Trophoblast cell (in vitro differentiated cells and primary cell): ENCODE measurements around the gene VAMP7.

ENCODE experiments used
- DNase-seq, 2 donors: peaks; one replicate each; pipeline ENCODE4 v3.0.0-alpha.2; 2016
- H2AFZ ChIP-seq: 2 replicates; pipeline ENCODE4 v1.6.1; 2013; ENCODE audit warnings: low read length, moderate library complexity, mild to moderate bottlenecking; ENCODE audit not compliant: insufficient read depth, poor library complexity
- H2AK5ac ChIP-seq: 2 replicates; pipeline ENCODE4 v1.6.1; 2013; ENCODE audit warnings: mild to moderate bottlenecking, low read length
- H2BK120ac ChIP-seq: 2 replicates; pipeline ENCODE4 v1.6.1; 2013; ENCODE audit warnings: low read length, mild to moderate bottlenecking, moderate library complexity; ENCODE audit not compliant: insufficient read depth, poor library complexity
- H2BK12ac ChIP-seq: 2 replicates; pipeline ENCODE4 v1.6.1; 2013; ENCODE audit warnings: mild to moderate bottlenecking, low read length, moderate library complexity
- H2BK5ac ChIP-seq: 2 replicates; pipeline ENCODE4 v1.6.1; 2013; ENCODE audit warnings: low read length, low read depth, moderate library complexity, mild to moderate bottlenecking; ENCODE audit not compliant: poor library complexity
- H3K14ac ChIP-seq: 2 replicates; pipeline ENCODE4 v1.6.1; 2013; ENCODE audit warnings: mild to moderate bottlenecking, low read length
- H3K18ac ChIP-seq: 2 replicates; pipeline ENCODE4 v1.6.1; 2013; ENCODE audit warnings: mild to moderate bottlenecking, low read length
- H3K23ac ChIP-seq: 2 replicates; pipeline ENCODE4 v1.6.1; 2013; ENCODE audit warnings: low read length
- H3K27ac ChIP-seq: 2 replicates; pipeline ENCODE4 v1.5.1; 2013; ENCODE audit warnings: low read depth, mild to moderate bottlenecking, inconsistent platforms, low read length, moderate library complexity
- H3K27me3 ChIP-seq: 2 replicates; pipeline ENCODE4 v1.6.1; 2013; ENCODE audit warnings: inconsistent platforms, mild to moderate bottlenecking, low read length, moderate library complexity; ENCODE audit not compliant: insufficient read depth
- H3K36me3 ChIP-seq, 2 experiments: 1 replicate in 1 of 2; 2 replicates in 1 of 2; pipeline ENCODE4 v1.6.1; 2013; ENCODE audit warnings: low read length in 2 of 2, mild to moderate bottlenecking in 2 of 2, moderate library complexity in 1 of 2; ENCODE audit not compliant: insufficient read depth in 2 of 2, control insufficient read depth in 1 of 2
- H3K4ac ChIP-seq: 2 replicates; pipeline ENCODE4 v1.6.1; 2013; ENCODE audit warnings: low read depth, mild to moderate bottlenecking, low read length, moderate library complexity
- H3K4me1 ChIP-seq, 2 experiments: 1 replicate in 1 of 2; 2 replicates in 1 of 2; pipeline ENCODE4 v1.6.1; 2013; ENCODE audit warnings: low read length in 2 of 2, mild to moderate bottlenecking in 2 of 2, moderate library complexity in 1 of 2; ENCODE audit not compliant: insufficient read depth in 2 of 2, control insufficient read depth in 1 of 2
- H3K4me2 ChIP-seq: 2 replicates; pipeline ENCODE4 v1.6.1; 2013; ENCODE audit warnings: inconsistent platforms, mild to moderate bottlenecking, low read length, moderate library complexity
- H3K4me3 ChIP-seq: 2 replicates; pipeline ENCODE4 v1.5.1; 2013; ENCODE audit warnings: mild to moderate bottlenecking, low read depth, low read length, inconsistent platforms
- H3K79me1 ChIP-seq: one replicate; pipeline ENCODE4 v1.6.1; 2013; ENCODE audit warnings: low read length
- H3K79me2 ChIP-seq: 2 replicates; pipeline ENCODE4 v1.6.1; 2013; ENCODE audit warnings: low read length, mild to moderate bottlenecking; ENCODE audit not compliant: control insufficient read depth, insufficient read depth, poor library complexity
- H3K9ac ChIP-seq: 2 replicates; pipeline ENCODE4 v1.6.1; 2013; ENCODE audit warnings: mild to moderate bottlenecking, low read length
- H3K9me3 ChIP-seq: 2 replicates; pipeline ENCODE4 v1.6.1; 2013; ENCODE audit warnings: low read depth, mild to moderate bottlenecking, control low read depth, inconsistent platforms, low read length; ENCODE audit not compliant: insufficient read depth
- H4K12ac ChIP-seq: 2 replicates; pipeline ENCODE4 v1.6.1; 2013; ENCODE audit warnings: low read depth, mild to moderate bottlenecking, low read length, moderate library complexity
- H4K8ac ChIP-seq: 2 replicates; pipeline ENCODE4 v1.6.1; 2013; ENCODE audit warnings: low read depth, mild to moderate bottlenecking, low read length, moderate library complexity
- H4K91ac ChIP-seq: one replicate; pipeline ENCODE4 v1.6.1; 2013; ENCODE audit warnings: low read depth, mild to moderate bottlenecking, low read length, moderate library complexity
- WGBS: extraction: QIAGEN DNeasy Blood & Tissue Kit; methylation state at CpG from one replicate; pipeline ENCODE4 v1.1.7; 2013; ENCODE audit warnings: missing lambda C conversion rate; ENCODE audit not compliant: insufficient read length, insufficient coverage; ENCODE audit errors: extremely low coverage; 5-methylcytosine and 5-hydroxymethylcytosine counted together

VAMP7 gene

GRCh38 chrX:155864655-155865054 lies 16.5 kb upstream of the VAMP7 start:
- H3K9me3 ChIP-seq, result peaks cover 11% of the 10 kb centered on the region
- no peaks in the 10 kb centered on the region for H3K36me3 ChIP-seq
- H3K27ac ChIP-seq, result no peak overlapping the region
- H3K4me1 ChIP-seq, result no peaks in the 10 kb centered on the region
- no peak overlapping the region for H2BK12ac ChIP-seq
- no peak overlapping the region for H4K12ac ChIP-seq
- no peaks in the 10 kb centered on the region for H3K79me2 ChIP-seq
- no peak overlapping the region for H3K14ac ChIP-seq
- no peaks in the 10 kb centered on the region for H3K27me3 ChIP-seq
- H4K91ac ChIP-seq, result no peak overlapping the region
- no peak overlapping the region for H4K8ac ChIP-seq
- H2AFZ ChIP-seq, result no peak overlapping the region
- no peak overlapping the region for H3K9ac ChIP-seq
- no peak overlapping the region for H2AK5ac ChIP-seq
- H3K4me2 ChIP-seq, result no peak overlapping the region
- no peak overlapping the region for H2BK120ac ChIP-seq
- H3K4me3 ChIP-seq, result no peak overlapping the region
- no peak overlapping the region for H3K18ac ChIP-seq
- no peak overlapping the region for H3K23ac ChIP-seq
- H2BK5ac ChIP-seq, result no peak overlapping the region
- DNase-seq, result no peak
- H3K4ac ChIP-seq, result no peak overlapping the region
- WGBS, result no CpG with 5 or more reads among the region's 1 CpG
- H3K79me1 ChIP-seq, result no peaks in the 10 kb centered on the region

GRCh38 chrX:155865193-155865592 lies 16.0 kb upstream of the VAMP7 start:
- Histone ChIP-seq H3K9ac (no peak overlapping the region), H3K9me3 (peaks cover 11% of the 10 kb centered on the region), H3K4me3 (no peak overlapping the region), H3K4ac (no peak overlapping the region), H3K4me2 (no peak overlapping the region), H3K27ac (no peak overlapping the region), H4K8ac (no peak overlapping the region), H2AFZ (no peak overlapping the region), H2BK5ac (no peak overlapping the region), H3K36me3 (no peaks in the 10 kb centered on the region), H4K12ac (no peak overlapping the region), H2BK120ac (no peak overlapping the region), H3K18ac (no peak overlapping the region), H3K4me1 (no peaks in the 10 kb centered on the region), H3K79me2 (no peaks in the 10 kb centered on the region), H2BK12ac (no peak overlapping the region), H4K91ac (no peak overlapping the region), H3K79me1 (no peaks in the 10 kb centered on the region), H3K14ac (no peak overlapping the region), H3K23ac (no peak overlapping the region), H2AK5ac (no peak overlapping the region), H3K27me3 (no peaks in the 10 kb centered on the region)
- no CpG with 5 or more reads among the region's 18 CpGs for WGBS
- DNase-seq, result no peak

GRCh38 chrX:155867821-155868220 lies 13.3 kb upstream of the VAMP7 start:
- no peak for DNase-seq
- Histone ChIP-seq H2BK120ac (no peak overlapping the region), H3K27ac (no peak overlapping the region), H3K4me1 (no peaks in the 10 kb centered on the region), H3K14ac (no peak overlapping the region), H2BK5ac (no peak overlapping the region), H3K4ac (no peak overlapping the region), H2AK5ac (no peak overlapping the region), H4K91ac (no peak overlapping the region), H3K79me1 (no peaks in the 10 kb centered on the region), H3K18ac (no peak overlapping the region), H3K79me2 (no peaks in the 10 kb centered on the region), H3K27me3 (no peaks in the 10 kb centered on the region), H4K8ac (no peak overlapping the region), H3K9ac (peak overlapping the region; percentile 40), H3K9me3 (peaks cover 11% of the 10 kb centered on the region), H3K23ac (no peak overlapping the region), H2BK12ac (no peak overlapping the region), H3K4me3 (no peak overlapping the region), H3K36me3 (no peaks in the 10 kb centered on the region), H2AFZ (no peak overlapping the region), H4K12ac (no peak overlapping the region), H3K4me2 (no peak overlapping the region)
- WGBS, result no CpG with 5 or more reads among the region's 4 CpGs

GRCh38 chrX:155870958-155871357 lies 10.2 kb upstream of the VAMP7 start:
- H3K79me1 ChIP-seq, result no peaks in the 10 kb centered on the region
- H2BK120ac ChIP-seq, result no peak overlapping the region
- no peak overlapping the region for H3K9ac ChIP-seq
- H3K23ac ChIP-seq, result no peak overlapping the region
- H4K91ac ChIP-seq, result no peak overlapping the region
- no peak overlapping the region for H2AK5ac ChIP-seq
- no peak for DNase-seq
- H2BK5ac ChIP-seq, result no peak overlapping the region
- H3K4me3 ChIP-seq, result no peak overlapping the region
- H3K4ac ChIP-seq, result no peak overlapping the region
- no peaks in the 10 kb centered on the region for H3K27me3 ChIP-seq
- no peaks in the 10 kb centered on the region for H3K4me1 ChIP-seq
- H4K8ac ChIP-seq, result no peak overlapping the region
- H3K36me3 ChIP-seq, result no peaks in the 10 kb centered on the region
- H4K12ac ChIP-seq, result no peak overlapping the region
- H3K79me2 ChIP-seq, result no peaks in the 10 kb centered on the region
- H3K9me3 ChIP-seq, result peaks cover 6% of the 10 kb centered on the region
- no peak overlapping the region for H3K18ac ChIP-seq
- no peak overlapping the region for H2AFZ ChIP-seq
- H3K14ac ChIP-seq, result no peak overlapping the region
- H3K4me2 ChIP-seq, result no peak overlapping the region
- H3K27ac ChIP-seq, result no peak overlapping the region
- no peak overlapping the region for H2BK12ac ChIP-seq

GRCh38 chrX:155871934-155872333 lies 9.2 kb upstream of the VAMP7 start:
- DNase-seq, result no peak
- Histone ChIP-seq H3K27me3 (no peaks in the 10 kb centered on the region), H2BK12ac (no peak overlapping the region), H2AK5ac (no peak overlapping the region), H4K12ac (no peak overlapping the region), H3K36me3 (no peaks in the 10 kb centered on the region), H3K4ac (no peak overlapping the region), H3K18ac (no peak overlapping the region), H3K4me2 (no peak overlapping the region), H3K27ac (no peak overlapping the region), H3K9ac (no peak overlapping the region), H3K23ac (no peak overlapping the region), H4K8ac (no peak overlapping the region), H2AFZ (no peak overlapping the region), H3K4me1 (no peaks in the 10 kb centered on the region), H3K4me3 (no peak overlapping the region), H4K91ac (no peak overlapping the region), H2BK120ac (no peak overlapping the region), H3K79me1 (no peaks in the 10 kb centered on the region), H3K79me2 (no peaks in the 10 kb centered on the region), H3K14ac (no peak overlapping the region), H3K9me3 (peaks cover 6% of the 10 kb centered on the region), H2BK5ac (no peak overlapping the region)
